Ishikawa (cell line): Measurements from ENCODE around the gene C3.

Experiments used
- CEBPB ChIP-seq: IDR thresholded peaks from 2 replicates; pipeline ENCODE4 v1.6.1; 2012
- EGR1 ChIP-seq: IDR thresholded peaks from 2 replicates; pipeline ENCODE4 v1.6.1; 2012
- EP300 ChIP-seq: IDR thresholded peaks from 2 replicates; pipeline ENCODE4 v1.6.1; 2012; ENCODE audit warnings: borderline replicate concordance
- FOXM1 ChIP-seq: IDR thresholded peaks from 2 replicates; pipeline ENCODE4 v1.6.1; 2012; ENCODE audit warnings: low read depth, borderline replicate concordance
- RAD21 ChIP-seq: IDR thresholded peaks from 2 replicates; pipeline ENCODE4 v1.6.1; 2012; ENCODE audit warnings: low read depth
- TAF1 ChIP-seq: IDR thresholded peaks from 2 replicates; pipeline ENCODE4 v1.6.1; 2012; ENCODE audit warnings: low read depth, mild to moderate bottlenecking
- TCF12 ChIP-seq: IDR thresholded peaks from 2 replicates; pipeline ENCODE4 v1.6.1; 2012; ENCODE audit warnings: low read depth
- TEAD4 ChIP-seq: IDR thresholded peaks from 2 replicates; pipeline ENCODE4 v1.6.1; 2012
- YY1 ChIP-seq: IDR thresholded peaks from 2 replicates; pipeline ENCODE4 v1.6.1; 2012; ENCODE audit warnings: low read depth
- ZBTB7A ChIP-seq: IDR thresholded peaks from 2 replicates; pipeline ENCODE4 v1.6.1; 2012; ENCODE audit warnings: low read depth
- TF ChIP-seq, protein P1 (sequence below): IDR thresholded peaks from 2 replicates; pipeline ENCODE4 v1.6.1; 2012
- TF ChIP-seq, protein P2 (sequence below): IDR thresholded peaks from 2 replicates; pipeline ENCODE4 v1.6.1; 2012; ENCODE audit warnings: low read depth, mild to moderate bottlenecking

DNA sequence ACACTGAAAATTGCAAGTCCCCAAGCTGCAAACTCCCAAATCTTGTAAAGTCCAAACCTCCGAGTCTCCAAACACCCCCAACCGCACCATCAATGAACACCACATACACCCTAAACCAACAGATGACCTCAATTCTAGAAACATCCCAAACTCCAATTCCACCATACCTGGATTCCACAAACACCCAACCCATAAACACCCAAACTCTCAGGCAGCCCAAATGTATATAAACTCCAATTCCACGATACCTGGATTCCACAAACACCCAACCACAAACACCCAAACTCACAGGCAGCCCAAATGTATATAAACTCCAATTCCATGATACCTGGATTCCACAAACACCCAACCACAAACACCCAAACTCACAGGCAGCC lies 470 bp downstream of the C3 start:
- TF ChIP-seq, protein P1, sequence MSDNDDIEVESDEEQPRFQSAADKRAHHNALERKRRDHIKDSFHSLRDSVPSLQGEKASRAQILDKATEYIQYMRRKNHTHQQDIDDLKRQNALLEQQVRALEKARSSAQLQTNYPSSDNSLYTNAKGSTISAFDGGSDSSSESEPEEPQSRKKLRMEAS, result no peak
- no peak for TF ChIP-seq TCF12
- TF ChIP-seq TAF1, result no peak
- no peak for TF ChIP-seq YY1
- TF ChIP-seq EP300, result no peak
- TF ChIP-seq, protein P2, sequence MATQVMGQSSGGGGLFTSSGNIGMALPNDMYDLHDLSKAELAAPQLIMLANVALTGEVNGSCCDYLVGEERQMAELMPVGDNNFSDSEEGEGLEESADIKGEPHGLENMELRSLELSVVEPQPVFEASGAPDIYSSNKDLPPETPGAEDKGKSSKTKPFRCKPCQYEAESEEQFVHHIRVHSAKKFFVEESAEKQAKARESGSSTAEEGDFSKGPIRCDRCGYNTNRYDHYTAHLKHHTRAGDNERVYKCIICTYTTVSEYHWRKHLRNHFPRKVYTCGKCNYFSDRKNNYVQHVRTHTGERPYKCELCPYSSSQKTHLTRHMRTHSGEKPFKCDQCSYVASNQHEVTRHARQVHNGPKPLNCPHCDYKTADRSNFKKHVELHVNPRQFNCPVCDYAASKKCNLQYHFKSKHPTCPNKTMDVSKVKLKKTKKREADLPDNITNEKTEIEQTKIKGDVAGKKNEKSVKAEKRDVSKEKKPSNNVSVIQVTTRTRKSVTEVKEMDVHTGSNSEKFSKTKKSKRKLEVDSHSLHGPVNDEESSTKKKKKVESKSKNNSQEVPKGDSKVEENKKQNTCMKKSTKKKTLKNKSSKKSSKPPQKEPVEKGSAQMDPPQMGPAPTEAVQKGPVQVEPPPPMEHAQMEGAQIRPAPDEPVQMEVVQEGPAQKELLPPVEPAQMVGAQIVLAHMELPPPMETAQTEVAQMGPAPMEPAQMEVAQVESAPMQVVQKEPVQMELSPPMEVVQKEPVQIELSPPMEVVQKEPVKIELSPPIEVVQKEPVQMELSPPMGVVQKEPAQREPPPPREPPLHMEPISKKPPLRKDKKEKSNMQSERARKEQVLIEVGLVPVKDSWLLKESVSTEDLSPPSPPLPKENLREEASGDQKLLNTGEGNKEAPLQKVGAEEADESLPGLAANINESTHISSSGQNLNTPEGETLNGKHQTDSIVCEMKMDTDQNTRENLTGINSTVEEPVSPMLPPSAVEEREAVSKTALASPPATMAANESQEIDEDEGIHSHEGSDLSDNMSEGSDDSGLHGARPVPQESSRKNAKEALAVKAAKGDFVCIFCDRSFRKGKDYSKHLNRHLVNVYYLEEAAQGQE, result no peak
- no peak for TF ChIP-seq RAD21
- no peak for TF ChIP-seq CEBPB
- no peak for TF ChIP-seq TEAD4
- TF ChIP-seq EGR1, result no peak
- TF ChIP-seq ZBTB7A, result no peak
- no peak for TF ChIP-seq FOXM1
